ENCODE data around the gene ZNF8.
A peak's percentile ranks its signal among the peaks of the same experiment; 100 is the strongest.
"Not testable (repeated sequence)": the region's sequence is repeated elsewhere in the genome, so short reads cannot be mapped to it uniquely, and the experiment has no call there.

Gene ZNF8

GRCh38 chr19:58278541-58279041, at the start of gene ZNF8:
TSS of gene ZNF8 (plus strand) at chr19:58278955. CDS start at chr19:58279082, 127 bp downstream.
- peak; percentile 99 for DNase-seq

- DNase-seq = no peak
These were observed 49.5 kb upstream of the ZNF8 start for GRCh38 chr19:58229255-58229639.

DNA sequence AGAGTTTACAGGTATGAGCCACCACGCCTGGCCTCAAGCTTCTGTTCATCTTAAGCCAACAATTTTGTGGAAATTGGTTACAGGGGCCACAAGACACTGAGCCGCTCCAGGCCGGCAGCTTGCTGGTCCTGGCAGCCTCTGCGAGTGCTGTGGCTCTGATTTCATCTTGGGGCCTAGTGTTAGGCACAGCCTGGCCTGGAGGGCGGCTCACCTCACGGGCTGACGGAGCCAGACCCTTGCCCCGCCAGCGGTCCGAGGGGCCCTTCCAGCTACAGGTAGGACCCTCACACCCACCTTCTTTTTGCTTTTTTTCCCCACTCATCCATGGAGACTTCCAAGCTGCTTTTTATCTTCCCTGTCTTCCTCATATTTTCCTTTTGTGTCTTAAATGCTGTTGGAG, 41.4 kb upstream of the ZNF8 start:
- DNase-seq = no peak

DNA sequence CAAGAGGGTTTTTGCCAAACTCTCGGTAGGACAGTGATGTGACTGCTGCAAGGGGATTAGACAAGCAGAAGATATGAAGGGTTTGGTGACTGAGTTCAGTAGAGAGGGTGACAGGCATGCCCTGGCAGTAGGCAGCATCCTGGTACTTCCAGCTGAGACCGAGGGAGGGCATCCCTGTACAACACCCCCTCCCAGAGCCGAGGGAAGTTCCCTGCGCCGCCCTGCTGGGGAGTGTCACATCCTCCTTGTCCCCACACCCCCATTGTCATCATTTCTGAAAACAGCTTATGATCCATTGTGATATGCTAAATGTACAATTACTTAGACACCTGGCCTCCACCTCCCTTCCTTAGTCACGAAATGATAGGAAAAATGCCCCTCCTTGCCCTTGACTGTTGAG, 35.4 kb upstream of the ZNF8 start:
- no peak for DNase-seq

- no peak for DNase-seq
These were observed 29.9 kb upstream of the ZNF8 start for GRCh38 chr19:58248886-58249285.

GRCh38 chr19:58252102-58252685, 26.6 kb upstream of the ZNF8 start:
- DNase-seq = no peak

- DNase-seq = not testable (repeated sequence)
These were observed 20.5 kb upstream of the ZNF8 start for GRCh38 chr19:58258259-58258658.

DNA sequence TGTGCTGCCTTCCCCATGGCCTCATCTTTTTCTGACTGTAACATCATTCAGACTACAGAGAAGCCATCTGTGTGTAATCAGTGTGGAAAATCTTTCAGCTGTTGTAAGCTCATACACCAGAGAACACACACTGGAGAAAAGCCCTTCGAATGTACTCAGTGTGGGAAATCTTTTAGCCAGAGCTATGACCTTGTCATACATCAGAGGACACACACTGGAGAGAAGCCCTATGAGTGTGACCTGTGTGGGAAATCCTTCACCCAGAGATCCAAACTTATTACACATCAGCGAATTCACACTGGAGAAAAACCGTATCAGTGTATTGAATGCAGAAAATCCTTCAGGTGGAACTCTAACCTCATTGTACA, 17.2 kb upstream of the ZNF8 start:
- no peak for DNase-seq

DNA sequence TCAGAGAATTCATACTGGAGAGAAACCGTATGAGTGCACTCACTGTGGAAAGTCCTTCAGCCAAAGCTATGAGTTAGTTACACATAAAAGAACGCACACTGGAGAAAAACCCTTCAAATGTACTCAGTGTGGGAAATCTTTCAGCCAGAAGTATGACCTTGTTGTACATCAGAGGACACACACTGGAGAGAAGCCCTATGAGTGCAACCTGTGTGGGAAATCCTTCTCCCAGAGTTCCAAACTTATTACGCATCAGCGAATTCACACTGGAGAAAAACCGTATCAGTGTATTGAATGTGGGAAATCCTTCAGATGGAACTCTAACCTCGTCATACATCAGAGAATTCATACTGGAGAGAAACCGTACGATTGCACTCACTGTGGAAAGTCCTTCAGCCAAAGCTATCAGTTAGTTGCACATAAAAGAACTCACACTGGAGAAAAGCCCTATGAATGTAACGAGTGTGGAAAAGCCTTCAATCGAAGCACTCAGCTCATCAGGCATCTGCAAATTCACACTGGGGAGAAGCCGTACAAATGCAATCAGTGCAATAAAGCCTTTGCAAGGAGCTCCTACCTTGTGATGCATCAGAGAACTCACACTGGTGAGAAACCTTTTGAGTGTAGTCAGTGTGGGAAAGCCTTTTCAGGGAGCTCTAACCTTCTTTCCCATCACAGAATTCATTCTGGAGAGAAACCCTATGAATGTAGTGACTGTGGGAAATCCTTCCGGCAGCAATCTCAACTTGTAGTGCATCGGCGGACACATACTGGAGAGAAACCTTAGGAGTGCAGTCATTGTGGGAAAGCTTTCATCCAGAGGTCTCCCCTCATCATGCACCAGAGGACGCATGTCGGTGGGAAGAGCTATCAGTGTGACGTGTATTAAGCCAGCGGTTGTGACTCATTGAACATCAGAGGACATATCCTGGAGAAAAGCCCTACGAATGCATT, 16.5 kb upstream of the ZNF8 start:
- no peak for DNase-seq

DNA sequence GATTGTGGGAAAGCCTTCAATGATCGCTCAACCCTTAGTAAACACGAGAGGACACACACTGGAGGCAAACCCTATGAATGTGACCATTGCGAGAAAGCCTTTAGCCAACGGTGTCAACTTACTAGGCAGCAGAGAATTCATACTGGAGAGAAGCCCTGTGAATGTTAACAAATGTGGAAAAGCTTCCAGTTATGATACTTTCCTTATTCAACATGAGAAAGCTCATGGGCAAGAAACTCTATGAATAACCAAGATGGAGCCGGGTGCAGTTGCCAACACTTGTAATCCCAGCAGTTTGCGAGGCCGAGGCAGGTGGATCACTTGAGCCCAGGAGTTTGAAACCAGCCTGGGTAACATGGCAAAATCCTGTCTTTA, 15.8 kb upstream of the ZNF8 start:
- DNase-seq = no peak

- DNase-seq = no peak
These were observed 13.7 kb upstream of the ZNF8 start for GRCh38 chr19:58265100-58265499.

- no peak for DNase-seq
These were observed 10.4 kb upstream of the ZNF8 start for GRCh38 chr19:58268344-58268743.

DNA sequence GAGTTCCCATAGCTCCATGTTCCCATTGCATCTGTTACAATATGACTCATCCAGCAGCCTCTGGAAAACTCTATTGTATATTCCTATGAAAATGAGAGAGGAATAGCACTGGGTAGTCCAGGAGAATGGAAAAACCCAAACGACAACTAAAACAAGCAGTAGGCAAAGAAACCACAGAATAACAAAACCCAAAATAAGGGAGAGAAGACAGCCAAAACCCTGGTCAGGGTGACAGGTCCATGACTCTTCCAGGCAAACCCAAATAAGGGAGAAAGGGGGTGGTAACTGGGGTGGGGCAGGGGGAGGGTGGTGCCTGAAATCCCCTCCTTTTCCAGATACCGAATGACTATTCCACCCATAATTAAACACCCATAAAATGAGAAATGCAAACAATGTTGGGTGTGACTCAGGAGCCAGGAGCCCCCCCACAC, 4.0 kb upstream of the ZNF8 start:
- no peak for DNase-seq

DNA sequence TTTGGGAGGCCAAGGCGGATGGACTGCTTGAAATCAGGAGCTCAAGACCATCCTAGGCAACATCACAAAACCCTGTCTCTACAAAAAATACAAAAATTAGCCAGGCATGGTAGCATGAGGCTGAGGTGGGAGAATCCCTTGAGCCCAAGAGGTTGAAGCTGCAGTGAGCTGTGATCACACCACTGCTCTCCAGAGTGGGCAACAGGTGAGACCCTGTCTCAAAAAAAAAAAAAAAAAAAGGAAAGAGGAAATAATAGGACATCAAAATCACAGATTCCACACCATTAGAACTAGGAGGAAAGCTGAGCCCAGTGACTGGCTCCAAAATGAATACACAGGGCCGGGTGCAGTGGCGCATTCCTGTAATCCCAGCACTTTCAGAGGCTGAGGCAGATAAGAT, 3.2 kb upstream of the ZNF8 start:
- DNase-seq = no peak

DNA sequence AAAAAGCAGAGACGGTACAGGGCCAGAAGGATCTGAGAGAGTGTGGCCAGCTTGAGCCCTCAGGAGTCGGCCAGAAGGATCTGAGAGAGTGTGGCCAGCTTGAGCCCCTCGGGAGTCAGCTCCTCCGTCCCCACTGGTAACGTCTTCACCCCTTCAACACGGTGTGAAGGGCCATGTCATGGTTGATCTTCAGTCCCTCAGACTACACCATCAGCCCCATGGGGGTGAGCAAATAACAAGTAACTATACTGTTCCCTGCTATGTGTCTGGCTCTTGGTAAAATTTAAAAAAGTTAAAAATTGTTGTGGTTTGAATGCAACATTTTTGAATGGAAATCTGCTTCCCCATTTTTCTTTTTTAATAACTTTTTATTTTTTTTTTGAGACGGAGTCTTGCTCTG, 1.6 kb upstream of the ZNF8 start:
- DNase-seq = no peak

DNA sequence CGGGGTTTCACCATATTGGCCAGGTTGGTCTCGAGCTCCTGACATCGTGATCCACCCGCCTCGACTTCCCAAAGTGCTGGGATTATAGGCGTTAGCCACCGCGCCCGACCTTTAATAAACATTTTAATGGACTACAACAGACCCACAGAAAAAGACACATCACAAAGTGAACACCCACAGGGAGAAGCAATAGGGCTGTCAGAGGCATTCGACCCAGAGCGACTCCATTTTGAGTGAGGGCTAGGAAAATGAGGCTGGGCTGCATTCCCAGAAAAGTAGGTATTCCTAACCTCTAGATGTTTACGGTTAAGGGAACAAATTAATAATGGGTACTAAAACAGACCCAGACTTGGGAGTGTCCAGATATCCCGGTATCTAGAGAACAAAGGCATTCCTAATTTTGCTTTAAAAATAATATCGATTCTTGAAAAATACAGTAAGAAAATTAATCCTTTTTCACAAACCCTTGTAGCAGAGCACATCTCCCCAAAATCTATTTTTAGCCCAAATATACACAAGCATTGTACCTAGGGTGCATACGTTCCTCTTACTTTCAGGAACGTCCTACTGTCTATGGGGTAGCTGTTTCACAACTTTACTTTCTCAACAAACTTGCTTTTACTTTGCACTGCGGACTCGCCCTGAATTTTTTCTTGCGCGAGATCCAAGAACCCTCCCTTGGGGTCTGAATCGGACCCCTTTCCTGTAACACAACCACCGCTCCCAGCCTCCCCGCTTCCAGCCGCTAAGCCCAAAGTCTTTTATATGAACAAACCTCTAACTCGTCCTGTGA, 811 bp upstream of the ZNF8 start:
- DNase-seq = peak; percentile 55

- peak; percentile 44 for DNase-seq
These were observed 528 bp downstream of the ZNF8 start for GRCh38 chr19:58279042-58279924.

DNA sequence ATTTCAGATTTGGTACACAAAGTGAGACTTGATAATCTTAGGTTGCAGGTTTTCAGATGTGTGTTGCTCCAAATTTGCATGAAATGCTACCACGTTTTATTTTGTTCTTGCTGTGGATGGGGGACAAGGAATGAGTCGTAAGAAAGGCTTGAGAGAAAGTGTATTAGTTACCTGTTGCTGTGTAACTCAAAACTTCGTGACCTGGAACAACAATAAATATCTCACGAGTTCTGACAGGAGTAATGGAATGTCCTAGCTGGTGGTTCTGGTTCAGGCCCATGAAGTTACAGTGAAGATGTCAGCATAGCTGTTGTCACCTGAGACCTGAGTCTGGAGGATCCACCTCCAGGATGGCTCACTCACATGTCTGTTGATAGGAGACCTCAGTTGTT, 1.2 kb downstream of the ZNF8 start:
- no peak for DNase-seq

- no peak for DNase-seq
These were observed 5.4 kb downstream of the ZNF8 start for GRCh38 chr19:58284199-58284598.

DNA sequence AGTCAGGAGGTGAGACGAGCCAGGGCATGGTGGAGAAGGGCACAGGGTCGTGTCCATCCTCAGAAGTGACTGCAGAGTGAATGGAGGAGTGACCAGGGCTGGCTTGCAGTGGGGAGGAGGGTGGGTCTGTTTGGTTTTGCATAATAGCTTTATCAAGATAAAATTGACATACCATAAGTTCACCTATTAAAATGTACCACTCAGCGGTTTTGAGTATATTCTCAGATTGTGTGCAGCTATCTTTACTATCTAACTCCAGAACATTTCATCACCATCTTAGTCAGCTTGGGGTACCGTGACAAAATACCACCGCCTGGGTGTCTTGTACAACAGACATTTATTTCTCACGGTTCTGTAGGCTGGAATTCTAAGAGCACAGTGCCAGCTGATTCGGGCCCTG, 13.2 kb downstream of the ZNF8 start:
- no peak for DNase-seq

DNA sequence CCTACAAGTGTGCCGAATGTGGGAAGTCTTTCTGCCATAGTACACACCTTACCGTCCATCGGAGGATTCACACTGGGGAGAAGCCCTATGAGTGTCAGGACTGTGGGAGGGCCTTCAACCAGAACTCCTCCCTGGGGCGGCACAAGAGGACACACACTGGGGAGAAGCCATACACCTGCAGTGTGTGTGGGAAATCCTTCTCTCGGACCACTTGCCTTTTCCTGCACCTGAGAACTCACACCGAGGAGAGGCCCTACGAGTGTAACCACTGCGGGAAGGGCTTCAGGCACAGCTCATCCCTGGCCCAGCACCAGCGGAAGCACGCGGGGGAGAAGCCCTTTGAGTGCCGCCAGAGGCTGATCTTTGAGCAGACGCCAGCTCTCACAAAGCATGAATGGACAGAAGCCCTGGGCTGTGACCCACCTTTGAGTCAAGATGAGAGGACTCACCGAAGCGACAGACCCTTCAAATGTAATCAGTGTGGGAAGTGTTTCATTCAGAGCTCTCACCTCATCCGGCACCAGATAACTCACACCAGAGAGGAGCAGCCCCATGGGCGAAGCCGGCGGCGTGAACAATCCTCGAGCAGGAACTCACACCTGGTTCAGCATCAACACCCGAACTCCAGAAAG, 16.1 kb downstream of the ZNF8 start:
- DNase-seq = no peak

DNA sequence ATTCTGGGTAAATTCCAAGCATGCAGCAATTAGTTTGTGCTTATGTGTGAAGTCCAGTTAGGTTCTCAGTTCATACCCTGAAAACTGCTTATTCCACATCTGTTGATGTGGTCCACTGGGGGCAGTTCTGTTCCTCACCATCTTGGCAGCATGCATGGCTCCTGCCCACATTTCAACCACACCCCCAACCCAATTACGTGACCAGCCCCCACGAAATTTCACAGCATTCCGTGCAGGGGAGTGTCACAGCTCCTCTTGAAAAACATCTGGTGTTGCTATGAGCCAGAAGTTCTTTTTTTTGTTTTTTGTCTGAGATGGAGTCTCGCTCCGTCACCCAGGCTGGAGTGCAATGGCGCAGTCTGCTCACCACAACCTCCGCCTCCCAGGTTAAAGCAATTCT, 17.3 kb downstream of the ZNF8 start:
- DNase-seq = no peak
